ENCODE measurements around the gene NECAP2. TPM values are rescaled to one million over a fixed set of nuclear protein-coding genes. Genes with fewer than 3 reads are reported as not detected.
"Not testable (repeated sequence)": the region's sequence is repeated elsewhere in the genome, so short reads cannot be mapped to it uniquely, and the experiment has no call there.

NECAP2 gene
- total and polyA plus RNA-seq, 8 donors = 25.5 to 78.1 (median 39.9) TPM

- TF ChIP-seq EP300 (IDR thresholded peaks at IDR 0.05) (no peak), POLR2A (IDR thresholded peaks at IDR 0.05) (no peak)
- intact Hi-C loops (cut with DNase I; ENCODE audit: low total_unique reads) = no loop called here
- H3K4me3 ChIP-seq = no peak overlapping the region
- H3K27ac ChIP-seq = no peak overlapping the region
- WGBS, 5 donors = 92 to 95% (median 94%) methylated on average over 27 to 28 of the region's 28 CpGs
- H3K9me3 ChIP-seq = no peaks in the 10 kb centered on the region
- H3K27me3 ChIP-seq = no peaks in the 10 kb centered on the region
- H3K36me3 ChIP-seq = peaks cover 40 to 79% (median 68%) of the 10 kb centered on the region in 4 donors
- H3K4me1 ChIP-seq = no peaks in the 10 kb centered on the region
- DNase-seq = no peak
These were observed 33.8 kb downstream of the NECAP2 start for GRCh38 chr1:16474166-16474800.

DNA sequence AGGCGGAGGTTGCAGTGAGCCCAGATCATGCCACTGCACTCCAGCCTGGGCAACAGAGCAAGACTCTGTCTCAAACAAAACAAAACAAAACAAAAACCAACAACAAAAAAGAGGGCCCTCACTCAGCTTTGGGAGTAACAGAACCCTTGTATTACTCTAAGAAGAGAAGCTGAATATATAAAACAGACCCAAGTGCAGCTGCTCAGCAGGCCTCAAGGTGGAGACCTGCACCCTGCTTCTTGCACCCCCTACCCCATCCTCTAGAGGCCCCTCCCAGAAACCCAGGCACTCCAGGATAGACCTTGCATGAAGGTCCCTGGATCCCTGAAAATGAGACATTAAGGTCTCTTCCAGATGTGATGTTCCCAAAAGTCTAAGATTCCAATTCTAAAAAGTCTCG is 34.4 kb downstream of the NECAP2 start:
- intact Hi-C loops (cut with DNase I; ENCODE audit: low total_unique reads); DNase-seq; H3K4me1 ChIP-seq; H3K9me3 ChIP-seq; H3K4me3 ChIP-seq; H3K27me3 ChIP-seq; H3K27ac ChIP-seq: not testable (repeated sequence)
- 91 to 100% (median 95%) methylated on average over 2 of the region's 2 CpGs for WGBS, 5 donors
- H3K36me3 ChIP-seq = peaks cover 40 to 85% (median 75%) of the 10 kb centered on the region in 4 donors

DNA sequence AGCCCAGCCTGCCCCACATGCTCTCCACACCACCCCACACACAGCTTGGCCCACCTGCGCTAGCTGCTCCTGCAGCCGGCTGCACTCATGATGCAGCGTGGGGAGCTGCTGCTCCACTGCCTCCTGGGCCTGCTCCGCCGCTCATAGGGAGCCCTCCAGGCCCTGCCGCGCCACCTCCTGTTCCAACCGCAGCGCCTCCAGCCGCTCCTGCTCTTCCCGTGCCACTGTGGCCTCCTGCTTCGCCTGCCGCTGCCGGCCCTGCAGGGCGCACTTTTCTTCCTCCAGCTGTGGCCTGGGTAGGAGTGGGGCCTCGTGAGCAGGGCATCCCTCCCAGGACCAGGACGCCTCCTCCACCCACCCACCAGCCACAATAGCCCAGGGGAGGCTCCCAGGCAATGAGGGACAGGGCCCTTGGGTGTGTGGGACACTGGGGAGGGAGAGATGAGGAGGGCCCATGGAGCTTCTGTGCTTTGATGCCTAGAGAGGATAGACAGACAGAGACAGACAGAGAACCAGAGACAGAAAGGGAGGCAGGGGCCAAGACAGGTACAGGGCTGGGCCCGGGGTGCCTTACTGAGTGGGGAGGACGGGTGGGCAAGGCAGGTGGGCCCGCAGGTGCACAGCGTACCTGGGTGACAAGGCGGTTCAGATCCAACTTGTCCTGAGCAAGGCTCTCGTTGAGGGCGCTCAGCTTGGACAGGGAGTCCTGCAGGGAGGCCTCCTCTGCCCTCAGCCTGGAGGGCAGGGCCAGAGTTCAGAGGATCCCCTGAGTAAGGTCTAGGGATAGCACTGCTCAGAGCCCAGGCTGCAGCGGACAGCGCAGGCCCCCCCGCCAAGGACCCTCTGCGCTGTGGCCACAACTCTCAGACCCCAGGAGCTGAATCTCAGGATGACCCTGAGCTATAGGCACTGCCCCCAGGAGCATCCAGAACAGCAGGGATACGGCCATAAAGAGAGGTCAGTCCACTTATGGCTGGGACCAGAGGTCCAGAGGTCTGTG is 35.5 kb downstream of the NECAP2 start:
- H3K4me3 ChIP-seq; DNase-seq; H3K4me1 ChIP-seq; intact Hi-C loops (cut with DNase I; ENCODE audit: low total_unique reads); H3K9me3 ChIP-seq; H3K27ac ChIP-seq; H3K27me3 ChIP-seq: not testable (repeated sequence)
- WGBS, 5 donors = 91 to 93% (median 92%) methylated on average over 16 to 28 of the region's 29 CpGs
- H3K36me3 ChIP-seq = peaks cover 40 to 94% (median 84%) of the 10 kb centered on the region in 4 donors

DNA sequence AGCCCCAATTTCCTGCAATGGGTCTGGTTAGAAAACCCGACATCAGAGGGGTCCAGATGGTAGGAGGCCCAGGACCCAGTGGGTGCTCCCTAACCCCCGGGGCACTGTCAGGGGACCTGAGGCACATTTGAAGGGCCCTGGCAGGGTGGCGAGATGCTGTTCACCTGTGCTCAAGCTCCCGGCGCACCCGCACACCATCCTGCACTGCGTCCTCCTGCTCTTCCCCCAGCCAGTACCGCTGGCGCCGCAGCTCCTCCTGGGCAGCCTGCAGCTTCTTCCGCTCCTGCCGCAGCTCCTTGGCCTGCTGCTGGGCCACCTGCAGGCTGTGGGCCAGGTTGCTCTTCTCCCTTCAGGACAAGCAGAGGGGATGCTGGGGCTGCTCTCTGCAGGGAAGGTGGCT is 37.6 kb downstream of the NECAP2 start:
- 87 to 98% (median 95%) methylated on average over 11 to 12 of the region's 12 CpGs for WGBS, 5 donors
- no peak for TF ChIP-seq EP300 (IDR thresholded peaks at IDR 0.05)
- TF ChIP-seq CTCF (IDR thresholded peaks at IDR 0.05) = no peak
- TF ChIP-seq POLR2AphosphoS5 (IDR thresholded peaks at IDR 0.05) = no peak
- no peak for TF ChIP-seq POLR2A (IDR thresholded peaks at IDR 0.05)
- no peak for DNase-seq
- Histone ChIP-seq H3K27me3 (no peaks in the 10 kb centered on the region), H3K36me3 (peaks cover 40 to 100% (median 97%) of the 10 kb centered on the region in 4 donors), H3K4me1 (no peaks in the 10 kb centered on the region), H3K27ac (no peak overlapping the region), H3K4me3 (no peak overlapping the region), H3K9me3 (no peaks in the 10 kb centered on the region)
- intact Hi-C loops (cut with DNase I; ENCODE audit: low total_unique reads) = no loop called here

GRCh38 chr1:16483146-16483545 is 42.6 kb downstream of the NECAP2 start:
- intact Hi-C loops (cut with DNase I; ENCODE audit: low total_unique reads) = not testable (repeated sequence)

GRCh38 chr1:16483639-16484500 is 43.3 kb downstream of the NECAP2 start:
- H3K27ac ChIP-seq; H3K4me1 ChIP-seq; DNase-seq; H3K9me3 ChIP-seq; intact Hi-C loops (cut with DNase I; ENCODE audit: low total_unique reads); H3K27me3 ChIP-seq; H3K4me3 ChIP-seq: not testable (repeated sequence)
- WGBS, 5 donors = 88 to 92% (median 89%) methylated on average over 15 to 45 of the region's 45 CpGs
- peaks cover 16 to 95% (median 88%) of the 10 kb centered on the region in 4 donors for H3K36me3 ChIP-seq

More at GRCh38 chr1:16483146-16483545, 42.6 kb downstream of the NECAP2 start:
- 95 to 100% (median 97%) methylated on average over 21 to 26 of the region's 26 CpGs for WGBS, 5 donors
- DNase-seq, H3K27me3 ChIP-seq, H3K9me3 ChIP-seq, H3K4me1 ChIP-seq, H3K27ac ChIP-seq, H3K4me3 ChIP-seq: not testable (repeated sequence)
- H3K36me3 ChIP-seq = peaks cover 21 to 95% (median 89%) of the 10 kb centered on the region in 4 donors

Data from stomach (tissue), 9 donors.